ENCODE results near the gene NFIA. TPM values are rescaled to one million over a fixed set of nuclear protein-coding genes. Genes with fewer than 3 reads are reported as not detected.

Gene NFIA
- total and polyA plus RNA-seq, 8 donors, result 9.6 to 108 (median 37.2) TPM

GRCh38 chr1:61097317-61097716 lies 15.0 kb downstream of the NFIA start:
- Histone ChIP-seq H3K27ac (no peak overlapping the region), H3K36me3 (no peaks in the 10 kb centered on the region), H3K9me3 (no peaks in the 10 kb centered on the region), H3K27me3 (no peaks in the 10 kb centered on the region), H3K4me1 (peaks cover 4 to 79% (median 44%) of the 10 kb centered on the region in 4 donors), H3K4me3 (no peak overlapping the region)
- no peak for DNase-seq
- TF ChIP-seq POLR2AphosphoS5 (IDR thresholded peaks at IDR 0.05) (no peak), CTCF (IDR thresholded peaks at IDR 0.05) (no peak), EP300 (IDR thresholded peaks at IDR 0.05) (no peak)
- WGBS, 5 donors, result 89 to 96% (median 96%) methylated on average over 1 of the region's 1 CpG
- intact Hi-C loops (cut with DNase I; ENCODE audit: low total_unique reads), result no loop called here

DNA sequence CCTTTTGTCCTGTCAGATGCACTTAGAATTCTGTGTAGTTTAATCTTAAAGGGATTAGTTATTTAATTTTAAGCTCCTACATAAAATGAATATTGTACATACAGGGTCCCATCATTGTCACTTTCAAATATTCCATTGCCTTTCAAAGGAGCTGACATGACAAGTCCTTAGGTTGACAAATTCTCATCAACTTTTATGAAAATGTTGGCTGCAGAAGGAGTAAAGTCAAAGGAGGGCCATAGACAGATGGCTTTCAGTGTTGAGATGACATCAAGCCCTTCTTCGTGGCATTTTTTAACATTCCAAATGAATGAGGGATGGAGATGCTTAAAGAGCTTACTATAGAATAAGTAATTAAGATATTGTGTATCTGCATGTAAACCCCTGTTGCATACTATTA lies 15.4 kb downstream of the NFIA start:
- intact Hi-C loops (cut with DNase I; ENCODE audit: low total_unique reads), result no loop called here
- H3K27me3 ChIP-seq, result no peaks in the 10 kb centered on the region
- no peak for TF ChIP-seq POLR2A (IDR thresholded peaks at IDR 0.05)
- TF ChIP-seq EP300 (IDR thresholded peaks at IDR 0.05), result no peak
- TF ChIP-seq POLR2AphosphoS5 (IDR thresholded peaks at IDR 0.05), result no peak
- no peak for TF ChIP-seq CTCF (IDR thresholded peaks at IDR 0.05)
- WGBS, 5 donors, result 65 to 85% (median 79%) methylated on average over 1 of the region's 1 CpG
- peaks cover under 1 to 79% (median 43%) of the 10 kb centered on the region in 4 donors for H3K4me1 ChIP-seq
- no peak overlapping the region for H3K4me3 ChIP-seq
- no peaks in the 10 kb centered on the region for H3K9me3 ChIP-seq
- no peak for DNase-seq
- H3K27ac ChIP-seq, result no peak overlapping the region
- no peaks in the 10 kb centered on the region for H3K36me3 ChIP-seq

GRCh38 chr1:61098333-61098732 lies 16.0 kb downstream of the NFIA start:
- DNase-seq, result no peak
- Histone ChIP-seq H3K36me3 (no peaks in the 10 kb centered on the region), H3K4me1 (peaks cover 0 to 79% (median 46%) of the 10 kb centered on the region in 4 donors), H3K27ac (no peak overlapping the region), H3K4me3 (no peak overlapping the region), H3K9me3 (no peaks in the 10 kb centered on the region), H3K27me3 (no peaks in the 10 kb centered on the region)
- WGBS, 5 donors, result 69 to 83% (median 76%) methylated on average over 3 of the region's 3 CpGs
- intact Hi-C loops (cut with DNase I; ENCODE audit: low total_unique reads), result no loop called here
- TF ChIP-seq EP300 (IDR thresholded peaks at IDR 0.05), result no peak
- TF ChIP-seq CTCF (IDR thresholded peaks at IDR 0.05), result no peak
- TF ChIP-seq POLR2A (IDR thresholded peaks at IDR 0.05), result no peak
- no peak for TF ChIP-seq POLR2AphosphoS5 (IDR thresholded peaks at IDR 0.05)

- DNase-seq, result no peak
- Histone ChIP-seq H3K4me1 (peaks cover 0 to 77% (median 46%) of the 10 kb centered on the region in 4 donors), H3K9me3 (no peaks in the 10 kb centered on the region), H3K27ac (no peak overlapping the region), H3K27me3 (no peaks in the 10 kb centered on the region), H3K4me3 (no peak overlapping the region), H3K36me3 (no peaks in the 10 kb centered on the region)
- intact Hi-C loops (cut with DNase I; ENCODE audit: low total_unique reads), result no loop called here
- WGBS, 5 donors, result 85 to 95% (median 90%) methylated on average over 4 of the region's 4 CpGs
- no peak for TF ChIP-seq EP300 (IDR thresholded peaks at IDR 0.05)
- TF ChIP-seq CTCF (IDR thresholded peaks at IDR 0.05), result no peak
- TF ChIP-seq POLR2AphosphoS5 (IDR thresholded peaks at IDR 0.05), result no peak
- TF ChIP-seq POLR2A (IDR thresholded peaks at IDR 0.05), result no peak
Observed at GRCh38 chr1:61098906-61099437, 16.6 kb downstream of the NFIA start.
